ENCODE data around the gene TMEM141.
"Not testable (repeated sequence)": the region's sequence is repeated elsewhere in the genome, so short reads cannot be mapped to it uniquely, and the experiment has no call there.

DNA sequence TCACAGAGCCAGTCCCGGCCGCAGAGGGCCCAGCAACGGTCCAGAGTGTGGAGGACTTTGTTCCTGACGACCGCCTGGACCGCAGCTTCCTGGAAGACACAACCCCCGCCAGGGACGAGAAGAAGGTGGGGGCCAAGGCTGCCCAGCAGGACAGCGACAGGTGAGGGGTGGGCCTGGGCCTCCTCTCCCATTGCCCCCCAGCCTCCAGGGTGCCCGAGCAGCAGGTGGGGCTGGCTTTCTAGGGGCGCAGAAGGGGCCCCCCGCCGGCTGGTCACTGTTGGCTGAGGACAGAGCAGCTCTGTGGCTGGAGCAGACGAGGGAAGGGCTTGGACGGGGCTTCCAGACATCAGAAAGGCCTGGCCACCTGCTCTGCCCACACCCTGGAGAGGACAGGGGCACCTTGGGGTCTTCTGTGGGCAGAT lies 46.7 kb downstream of the TMEM141 start:
- TF ChIP-seq, protein P1, sequence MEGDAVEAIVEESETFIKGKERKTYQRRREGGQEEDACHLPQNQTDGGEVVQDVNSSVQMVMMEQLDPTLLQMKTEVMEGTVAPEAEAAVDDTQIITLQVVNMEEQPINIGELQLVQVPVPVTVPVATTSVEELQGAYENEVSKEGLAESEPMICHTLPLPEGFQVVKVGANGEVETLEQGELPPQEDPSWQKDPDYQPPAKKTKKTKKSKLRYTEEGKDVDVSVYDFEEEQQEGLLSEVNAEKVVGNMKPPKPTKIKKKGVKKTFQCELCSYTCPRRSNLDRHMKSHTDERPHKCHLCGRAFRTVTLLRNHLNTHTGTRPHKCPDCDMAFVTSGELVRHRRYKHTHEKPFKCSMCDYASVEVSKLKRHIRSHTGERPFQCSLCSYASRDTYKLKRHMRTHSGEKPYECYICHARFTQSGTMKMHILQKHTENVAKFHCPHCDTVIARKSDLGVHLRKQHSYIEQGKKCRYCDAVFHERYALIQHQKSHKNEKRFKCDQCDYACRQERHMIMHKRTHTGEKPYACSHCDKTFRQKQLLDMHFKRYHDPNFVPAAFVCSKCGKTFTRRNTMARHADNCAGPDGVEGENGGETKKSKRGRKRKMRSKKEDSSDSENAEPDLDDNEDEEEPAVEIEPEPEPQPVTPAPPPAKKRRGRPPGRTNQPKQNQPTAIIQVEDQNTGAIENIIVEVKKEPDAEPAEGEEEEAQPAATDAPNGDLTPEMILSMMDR (IDR thresholded peaks at IDR 0.05): not testable (repeated sequence)
- not testable (repeated sequence) for TF ChIP-seq RAD21 (IDR thresholded peaks at IDR 0.05; ENCODE audit: low read length); EZH2phosphoT487 (IDR thresholded peaks at IDR 0.05; ENCODE audit: borderline replicate concordance, low read depth)
